GM23338 (cell line): ENCODE results near the gene EMC1. TPM values are rescaled to one million over a fixed set of nuclear protein-coding genes. Genes with fewer than 3 reads are reported as not detected.
A peak's percentile ranks its signal among the peaks of the same experiment; 100 is the strongest.

Experiments
- ATAC-seq: fragments of 200-7000 bp; cut with Tn5 transposase; 3 replicates; pipeline ENCODE4 v1.9.1; 2020
- DNase-seq: peaks from one replicate; pipeline ENCODE4 v3.0.0-alpha.2; 2015; ENCODE audit warnings: low spot score
- H2AFZ ChIP-seq: fragments of 200-600 bp; sonication (generic); 2 replicates; pipeline ENCODE4 v1.8.0; 2016; ENCODE audit warnings: antibody characterized with exemption, mild to moderate bottlenecking, moderate library complexity
- H3F3A ChIP-seq: fragments of 200-600 bp; sonication (generic); replicated peaks from 2 replicates; pipeline ENCODE4 v1.8.0; 2017; ENCODE audit warnings: antibody characterized with exemption, mixed run types, low read depth
- H3K27ac ChIP-seq: fragments of 200-600 bp; sonication (generic); 2 replicates; pipeline ENCODE4 v1.6.1; 2016; ENCODE audit warnings: low read depth
- H3K27me3 ChIP-seq: fragments of 200-600 bp; sonication (generic); 2 replicates; pipeline ENCODE4 v1.8.0; 2016; ENCODE audit warnings: mild to moderate bottlenecking, mixed run types, moderate library complexity; ENCODE audit not compliant: insufficient read depth
- H3K36me3 ChIP-seq: fragments of 200-600 bp; sonication (generic); 2 replicates; pipeline ENCODE4 v1.8.0; 2016; ENCODE audit warnings: mild to moderate bottlenecking; ENCODE audit not compliant: insufficient read depth
- H3K4me1 ChIP-seq: fragments of 200-600 bp; sonication (generic); 2 replicates; pipeline ENCODE4 v1.8.0; 2016; ENCODE audit warnings: mild to moderate bottlenecking, moderate library complexity; ENCODE audit not compliant: insufficient read depth
- H3K4me2 ChIP-seq: fragments of 200-600 bp; sonication (generic); 2 replicates; pipeline ENCODE4 v1.7.1; 2017; ENCODE audit warnings: mixed run types
- H3K4me3 ChIP-seq: fragments of 200-600 bp; sonication (generic); 2 replicates; pipeline ENCODE4 v1.6.1; 2016; ENCODE audit warnings: mixed run types
- H3K79me2 ChIP-seq: fragments of 200-600 bp; sonication (generic); replicated peaks from 2 replicates; pipeline ENCODE4 v1.8.0; 2017; ENCODE audit warnings: mild to moderate bottlenecking; ENCODE audit not compliant: insufficient read depth
- H3K9me2 ChIP-seq: fragments of 200-600 bp; sonication (generic); 2 replicates; pipeline ENCODE4 v1.8.0; 2017; ENCODE audit not compliant: insufficient read depth
- H4K20me1 ChIP-seq: fragments of 200-600 bp; sonication (generic); replicated peaks from 2 replicates; pipeline ENCODE4 v1.8.0; 2017; ENCODE audit warnings: mild to moderate bottlenecking; ENCODE audit not compliant: insufficient read depth
- H3K27ac Mint-ChIP-seq: 2 replicates; pipeline ENCODE4 v1.8.0; 2020; ENCODE audit warnings: inconsistent platforms, mild to moderate bottlenecking, moderate library complexity, mixed read lengths
- H3K27me3 Mint-ChIP-seq: 3 replicates; pipeline ENCODE4 v1.8.0; 2022; ENCODE audit warnings: low read depth, mild to moderate bottlenecking, moderate library complexity, mixed read lengths, inconsistent platforms; ENCODE audit not compliant: insufficient read depth, poor library complexity
- H3K36me3 Mint-ChIP-seq: 3 replicates; pipeline ENCODE4 v1.8.0; 2021; ENCODE audit warnings: low read depth, mild to moderate bottlenecking, inconsistent platforms, moderate library complexity, mixed read lengths
- H3K4me1 Mint-ChIP-seq: 3 replicates; pipeline ENCODE4 v1.8.0; 2020; ENCODE audit warnings: mild to moderate bottlenecking, inconsistent platforms, mixed read lengths
- H3K4me3 Mint-ChIP-seq: 3 replicates; pipeline ENCODE4 v1.8.0; 2021; ENCODE audit warnings: moderate library complexity, mild to moderate bottlenecking, inconsistent platforms, mixed read lengths
- H3K9me3 Mint-ChIP-seq: 3 replicates; pipeline ENCODE4 v1.8.0; 2020; ENCODE audit warnings: moderate library complexity, mild to moderate bottlenecking, inconsistent platforms, mixed read lengths
- CREB1 ChIP-seq: fragments of 250-450 bp; sonication (Bioruptor Pico); IDR thresholded peaks from 2 replicates; pipeline ENCODE4 v1.5.0; 2020; ENCODE audit warnings: low read depth, mild to moderate bottlenecking, moderate library complexity
- EZH2 ChIP-seq: fragments of 200-600 bp; sonication (generic); IDR thresholded peaks from one replicate; pipeline ENCODE4 v1.8.0; 2017; ENCODE audit warnings: antibody characterized with exemption, mild to moderate bottlenecking, low read depth; ENCODE audit not compliant: unreplicated experiment
- EZH2phosphoT487 ChIP-seq: fragments of 200-600 bp; sonication (generic); IDR thresholded peaks from one replicate; pipeline ENCODE4 v1.8.1; 2018; ENCODE audit warnings: antibody characterized with exemption; ENCODE audit not compliant: unreplicated experiment
- JUNB ChIP-seq: IDR thresholded peaks from one replicate; pipeline ENCODE4 v1.6.1; 2016; ENCODE audit warnings: antibody characterized with exemption; ENCODE audit not compliant: unreplicated experiment
- NANOG ChIP-seq: IDR thresholded peaks from 2 replicates; pipeline ENCODE4 v1.6.1; 2016; ENCODE audit warnings: antibody characterized with exemption, borderline replicate concordance
- POLR2AphosphoS5 ChIP-seq: IDR thresholded peaks from 2 replicates; pipeline ENCODE4 v1.6.1; 2016; ENCODE audit warnings: antibody characterized with exemption, low read depth
- STAT1 ChIP-seq: IDR thresholded peaks from one replicate; pipeline ENCODE4 v1.6.1; 2016; ENCODE audit warnings: antibody characterized with exemption; ENCODE audit not compliant: unreplicated experiment
- ZNF114 ChIP-seq: fragments of 250-450 bp; sonication (Bioruptor Pico); IDR thresholded peaks from 2 replicates; pipeline ENCODE4 v1.5.0; 2020; ENCODE audit warnings: mild to moderate bottlenecking, moderate library complexity
- ZNF331 ChIP-seq: fragments of 250-450 bp; sonication (Bioruptor Pico); IDR thresholded peaks from 2 replicates; pipeline ENCODE4 v1.5.0; 2020; ENCODE audit warnings: low read depth, mild to moderate bottlenecking, moderate library complexity
- polyA plus RNA-seq: library from polyadenylated mRNA; unstranded; fragments of >200 nt; fragmentation: Nextera tagmentation; extraction: Ambion mirVana; gene quantifications from 2 replicates; pipeline ENCODE4 v1.2.1, GENCODE V29; 2016
- total RNA-seq: library from RNA; depleted of rRNA; stranded (reverse); fragments of >200 nt; shearing (Covaris generic); gene quantifications from 2 replicates; pipeline ENCODE4 v1.2.3, GENCODE V29; 2014
- TF ChIP-seq, protein P1 (sequence below): fragments of 250-450 bp; sonication (Bioruptor Pico); IDR thresholded peaks from 2 replicates; pipeline ENCODE4 v1.5.0; 2020; ENCODE audit warnings: mild to moderate bottlenecking, moderate library complexity
- TF ChIP-seq, protein P2 (sequence below): IDR thresholded peaks from one replicate; pipeline ENCODE4 v1.6.1; 2018; ENCODE audit warnings: antibody characterized with exemption; ENCODE audit not compliant: unreplicated experiment
- TF ChIP-seq, protein P3 (sequence below), 2 experiments: fragments of 200-600 bp in 1 of 2; sonication (generic) in 1 of 2; conservative IDR thresholded peaks; 2 replicates each; pipeline versions ENCODE4 v1.5.1 to v1.6.1; 2016 to 2017; ENCODE audit warnings: antibody characterized with exemption in 2 of 2, low read depth in 2 of 2, mild to moderate bottlenecking in 2 of 2, moderate library complexity in 1 of 2
- TF ChIP-seq, protein P4 (sequence below): IDR thresholded peaks from 2 replicates; pipeline ENCODE4 v1.6.1; 2016; ENCODE audit warnings: antibody characterized with exemption

EMC1 gene
- total and polyA plus RNA-seq, 2 experiments from 2014 or later, result 17.6 to 53.0 TPM

DNA sequence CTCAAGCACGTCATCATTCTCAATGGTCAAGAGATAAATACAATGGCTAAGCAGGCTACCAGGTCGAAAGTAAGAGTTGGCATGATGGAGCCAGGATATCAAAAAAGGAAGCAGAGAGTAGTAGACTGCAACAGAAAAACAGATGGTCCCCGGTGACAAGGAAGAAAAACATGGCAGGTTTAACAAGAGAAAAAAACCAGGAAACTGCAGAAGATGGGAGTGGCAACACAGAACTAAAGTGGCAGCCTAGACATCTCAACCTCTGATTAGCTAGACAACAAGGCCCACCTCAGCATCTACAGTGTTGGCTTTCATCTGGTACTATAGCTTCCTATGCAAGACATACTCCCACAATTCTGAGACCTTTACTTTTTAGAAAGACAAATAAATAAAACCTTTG lies 44.4 kb downstream of the EMC1 start:
- H4K20me1 ChIP-seq, result peaks cover 61% of the 10 kb centered on the region
- no peak overlapping the region; the same call in 2 of the 3 replicates for H3K4me3 Mint-ChIP-seq

More for the DNA sequence above, 44.4 kb downstream of the EMC1 start:
- TF ChIP-seq EZH2phosphoT487, result no peak
- no peak for TF ChIP-seq ZNF331 (CRISPR knock-in tag)
- TF ChIP-seq JUNB, result no peak
- no peak for TF ChIP-seq NANOG
- TF ChIP-seq ZNF114 (CRISPR knock-in tag), result no peak
- TF ChIP-seq, protein P1, sequence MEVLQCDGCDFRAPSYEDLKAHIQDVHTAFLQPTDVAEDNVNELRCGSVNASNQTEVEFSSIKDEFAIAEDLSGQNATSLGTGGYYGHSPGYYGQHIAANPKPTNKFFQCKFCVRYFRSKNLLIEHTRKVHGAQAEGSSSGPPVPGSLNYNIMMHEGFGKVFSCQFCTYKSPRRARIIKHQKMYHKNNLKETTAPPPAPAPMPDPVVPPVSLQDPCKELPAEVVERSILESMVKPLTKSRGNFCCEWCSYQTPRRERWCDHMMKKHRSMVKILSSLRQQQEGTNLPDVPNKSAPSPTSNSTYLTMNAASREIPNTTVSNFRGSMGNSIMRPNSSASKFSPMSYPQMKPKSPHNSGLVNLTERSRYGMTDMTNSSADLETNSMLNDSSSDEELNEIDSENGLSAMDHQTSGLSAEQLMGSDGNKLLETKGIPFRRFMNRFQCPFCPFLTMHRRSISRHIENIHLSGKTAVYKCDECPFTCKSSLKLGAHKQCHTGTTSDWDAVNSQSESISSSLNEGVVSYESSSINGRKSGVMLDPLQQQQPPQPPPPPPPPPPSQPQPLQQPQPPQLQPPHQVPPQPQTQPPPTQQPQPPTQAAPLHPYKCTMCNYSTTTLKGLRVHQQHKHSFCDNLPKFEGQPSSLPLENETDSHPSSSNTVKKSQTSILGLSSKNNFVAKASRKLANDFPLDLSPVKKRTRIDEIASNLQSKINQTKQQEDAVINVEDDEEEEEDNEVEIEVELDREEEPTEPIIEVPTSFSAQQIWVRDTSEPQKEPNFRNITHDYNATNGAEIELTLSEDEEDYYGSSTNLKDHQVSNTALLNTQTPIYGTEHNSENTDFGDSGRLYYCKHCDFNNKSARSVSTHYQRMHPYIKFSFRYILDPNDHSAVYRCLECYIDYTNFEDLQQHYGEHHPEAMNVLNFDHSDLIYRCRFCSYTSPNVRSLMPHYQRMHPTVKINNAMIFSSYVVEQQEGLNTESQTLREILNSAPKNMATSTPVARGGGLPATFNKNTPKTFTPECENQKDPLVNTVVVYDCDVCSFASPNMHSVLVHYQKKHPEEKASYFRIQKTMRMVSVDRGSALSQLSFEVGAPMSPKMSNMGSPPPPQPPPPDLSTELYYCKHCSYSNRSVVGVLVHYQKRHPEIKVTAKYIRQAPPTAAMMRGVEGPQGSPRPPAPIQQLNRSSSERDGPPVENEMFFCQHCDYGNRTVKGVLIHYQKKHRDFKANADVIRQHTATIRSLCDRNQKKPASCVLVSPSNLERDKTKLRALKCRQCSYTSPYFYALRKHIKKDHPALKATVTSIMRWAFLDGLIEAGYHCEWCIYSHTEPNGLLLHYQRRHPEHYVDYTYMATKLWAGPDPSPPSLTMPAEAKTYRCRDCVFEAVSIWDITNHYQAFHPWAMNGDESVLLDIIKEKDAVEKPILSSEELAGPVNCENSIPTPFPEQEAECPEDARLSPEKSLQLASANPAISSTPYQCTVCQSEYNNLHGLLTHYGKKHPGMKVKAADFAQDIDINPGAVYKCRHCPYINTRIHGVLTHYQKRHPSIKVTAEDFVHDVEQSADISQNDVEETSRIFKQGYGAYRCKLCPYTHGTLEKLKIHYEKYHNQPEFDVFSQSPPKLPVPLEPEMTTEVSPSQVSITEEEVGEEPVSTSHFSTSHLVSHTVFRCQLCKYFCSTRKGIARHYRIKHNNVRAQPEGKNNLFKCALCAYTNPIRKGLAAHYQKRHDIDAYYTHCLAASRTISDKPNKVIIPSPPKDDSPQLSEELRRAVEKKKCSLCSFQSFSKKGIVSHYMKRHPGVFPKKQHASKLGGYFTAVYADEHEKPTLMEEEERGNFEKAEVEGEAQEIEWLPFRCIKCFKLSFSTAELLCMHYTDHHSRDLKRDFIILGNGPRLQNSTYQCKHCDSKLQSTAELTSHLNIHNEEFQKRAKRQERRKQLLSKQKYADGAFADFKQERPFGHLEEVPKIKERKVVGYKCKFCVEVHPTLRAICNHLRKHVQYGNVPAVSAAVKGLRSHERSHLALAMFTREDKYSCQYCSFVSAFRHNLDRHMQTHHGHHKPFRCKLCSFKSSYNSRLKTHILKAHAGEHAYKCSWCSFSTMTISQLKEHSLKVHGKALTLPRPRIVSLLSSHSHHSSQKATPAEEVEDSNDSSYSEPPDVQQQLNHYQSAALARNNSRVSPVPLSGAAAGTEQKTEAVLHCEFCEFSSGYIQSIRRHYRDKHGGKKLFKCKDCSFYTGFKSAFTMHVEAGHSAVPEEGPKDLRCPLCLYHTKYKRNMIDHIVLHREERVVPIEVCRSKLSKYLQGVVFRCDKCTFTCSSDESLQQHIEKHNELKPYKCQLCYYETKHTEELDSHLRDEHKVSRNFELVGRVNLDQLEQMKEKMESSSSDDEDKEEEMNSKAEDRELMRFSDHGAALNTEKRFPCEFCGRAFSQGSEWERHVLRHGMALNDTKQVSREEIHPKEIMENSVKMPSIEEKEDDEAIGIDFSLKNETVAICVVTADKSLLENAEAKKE (CRISPR knock-in tag), result no peak
- TF ChIP-seq, protein P2, sequence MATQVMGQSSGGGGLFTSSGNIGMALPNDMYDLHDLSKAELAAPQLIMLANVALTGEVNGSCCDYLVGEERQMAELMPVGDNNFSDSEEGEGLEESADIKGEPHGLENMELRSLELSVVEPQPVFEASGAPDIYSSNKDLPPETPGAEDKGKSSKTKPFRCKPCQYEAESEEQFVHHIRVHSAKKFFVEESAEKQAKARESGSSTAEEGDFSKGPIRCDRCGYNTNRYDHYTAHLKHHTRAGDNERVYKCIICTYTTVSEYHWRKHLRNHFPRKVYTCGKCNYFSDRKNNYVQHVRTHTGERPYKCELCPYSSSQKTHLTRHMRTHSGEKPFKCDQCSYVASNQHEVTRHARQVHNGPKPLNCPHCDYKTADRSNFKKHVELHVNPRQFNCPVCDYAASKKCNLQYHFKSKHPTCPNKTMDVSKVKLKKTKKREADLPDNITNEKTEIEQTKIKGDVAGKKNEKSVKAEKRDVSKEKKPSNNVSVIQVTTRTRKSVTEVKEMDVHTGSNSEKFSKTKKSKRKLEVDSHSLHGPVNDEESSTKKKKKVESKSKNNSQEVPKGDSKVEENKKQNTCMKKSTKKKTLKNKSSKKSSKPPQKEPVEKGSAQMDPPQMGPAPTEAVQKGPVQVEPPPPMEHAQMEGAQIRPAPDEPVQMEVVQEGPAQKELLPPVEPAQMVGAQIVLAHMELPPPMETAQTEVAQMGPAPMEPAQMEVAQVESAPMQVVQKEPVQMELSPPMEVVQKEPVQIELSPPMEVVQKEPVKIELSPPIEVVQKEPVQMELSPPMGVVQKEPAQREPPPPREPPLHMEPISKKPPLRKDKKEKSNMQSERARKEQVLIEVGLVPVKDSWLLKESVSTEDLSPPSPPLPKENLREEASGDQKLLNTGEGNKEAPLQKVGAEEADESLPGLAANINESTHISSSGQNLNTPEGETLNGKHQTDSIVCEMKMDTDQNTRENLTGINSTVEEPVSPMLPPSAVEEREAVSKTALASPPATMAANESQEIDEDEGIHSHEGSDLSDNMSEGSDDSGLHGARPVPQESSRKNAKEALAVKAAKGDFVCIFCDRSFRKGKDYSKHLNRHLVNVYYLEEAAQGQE, result no peak
- no peak for TF ChIP-seq STAT1
- no peak for TF ChIP-seq EZH2
- TF ChIP-seq, protein P3, sequence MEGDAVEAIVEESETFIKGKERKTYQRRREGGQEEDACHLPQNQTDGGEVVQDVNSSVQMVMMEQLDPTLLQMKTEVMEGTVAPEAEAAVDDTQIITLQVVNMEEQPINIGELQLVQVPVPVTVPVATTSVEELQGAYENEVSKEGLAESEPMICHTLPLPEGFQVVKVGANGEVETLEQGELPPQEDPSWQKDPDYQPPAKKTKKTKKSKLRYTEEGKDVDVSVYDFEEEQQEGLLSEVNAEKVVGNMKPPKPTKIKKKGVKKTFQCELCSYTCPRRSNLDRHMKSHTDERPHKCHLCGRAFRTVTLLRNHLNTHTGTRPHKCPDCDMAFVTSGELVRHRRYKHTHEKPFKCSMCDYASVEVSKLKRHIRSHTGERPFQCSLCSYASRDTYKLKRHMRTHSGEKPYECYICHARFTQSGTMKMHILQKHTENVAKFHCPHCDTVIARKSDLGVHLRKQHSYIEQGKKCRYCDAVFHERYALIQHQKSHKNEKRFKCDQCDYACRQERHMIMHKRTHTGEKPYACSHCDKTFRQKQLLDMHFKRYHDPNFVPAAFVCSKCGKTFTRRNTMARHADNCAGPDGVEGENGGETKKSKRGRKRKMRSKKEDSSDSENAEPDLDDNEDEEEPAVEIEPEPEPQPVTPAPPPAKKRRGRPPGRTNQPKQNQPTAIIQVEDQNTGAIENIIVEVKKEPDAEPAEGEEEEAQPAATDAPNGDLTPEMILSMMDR (conservative IDR thresholded peaks at IDR 0.05; ENCODE audit: low read depth in 2 of 2), result no peak
- no peak for TF ChIP-seq CREB1 (CRISPR knock-in tag)
- TF ChIP-seq POLR2AphosphoS5, result no peak
- TF ChIP-seq, protein P4, sequence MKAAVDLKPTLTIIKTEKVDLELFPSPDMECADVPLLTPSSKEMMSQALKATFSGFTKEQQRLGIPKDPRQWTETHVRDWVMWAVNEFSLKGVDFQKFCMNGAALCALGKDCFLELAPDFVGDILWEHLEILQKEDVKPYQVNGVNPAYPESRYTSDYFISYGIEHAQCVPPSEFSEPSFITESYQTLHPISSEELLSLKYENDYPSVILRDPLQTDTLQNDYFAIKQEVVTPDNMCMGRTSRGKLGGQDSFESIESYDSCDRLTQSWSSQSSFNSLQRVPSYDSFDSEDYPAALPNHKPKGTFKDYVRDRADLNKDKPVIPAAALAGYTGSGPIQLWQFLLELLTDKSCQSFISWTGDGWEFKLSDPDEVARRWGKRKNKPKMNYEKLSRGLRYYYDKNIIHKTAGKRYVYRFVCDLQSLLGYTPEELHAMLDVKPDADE, result no peak
- peaks cover 24% of the 10 kb centered on the region for H3K4me1 ChIP-seq
- no peak overlapping the region for H3K4me3 ChIP-seq
- no peaks in the 10 kb centered on the region for H3K9me2 ChIP-seq
- 0 out of 2 replicates have a peak overlapping the region, but pooled peaks have one; percentile 29 for H3K27ac ChIP-seq
- H3K9me3 Mint-ChIP-seq, result no peaks in the 10 kb centered on the region
- peaks cover 3% of the 10 kb centered on the region; the same call in 2 of the 3 replicates for H3K36me3 Mint-ChIP-seq
- H3K27me3 Mint-ChIP-seq, result peaks cover 7% of the 10 kb centered on the region
- H3K36me3 ChIP-seq, result no peaks in the 10 kb centered on the region
- peaks cover 93% of the 10 kb centered on the region for H3K79me2 ChIP-seq
- H3K4me1 Mint-ChIP-seq, result peaks cover 14% of the 10 kb centered on the region
- no peaks in the 10 kb centered on the region for H3K27me3 ChIP-seq
- no peak for ATAC-seq
- peaks cover 11% of the 10 kb centered on the region for H3F3A ChIP-seq
- no peak overlapping the region for H3K27ac Mint-ChIP-seq
- H3K4me2 ChIP-seq, result no peak overlapping the region
- DNase-seq, result no peak
- H2AFZ ChIP-seq, result no peak overlapping the region
